Raji (cell line): ENCODE results near the gene KLHL10.

Source experiments
- POLR2A ChIP-seq: IDR thresholded peaks from 2 replicates; pipeline ENCODE4 v1.6.1; 2011; ENCODE audit warnings: low read depth, low read length, control low read depth; ENCODE audit not compliant: insufficient read depth

KLHL10 gene

DNA sequence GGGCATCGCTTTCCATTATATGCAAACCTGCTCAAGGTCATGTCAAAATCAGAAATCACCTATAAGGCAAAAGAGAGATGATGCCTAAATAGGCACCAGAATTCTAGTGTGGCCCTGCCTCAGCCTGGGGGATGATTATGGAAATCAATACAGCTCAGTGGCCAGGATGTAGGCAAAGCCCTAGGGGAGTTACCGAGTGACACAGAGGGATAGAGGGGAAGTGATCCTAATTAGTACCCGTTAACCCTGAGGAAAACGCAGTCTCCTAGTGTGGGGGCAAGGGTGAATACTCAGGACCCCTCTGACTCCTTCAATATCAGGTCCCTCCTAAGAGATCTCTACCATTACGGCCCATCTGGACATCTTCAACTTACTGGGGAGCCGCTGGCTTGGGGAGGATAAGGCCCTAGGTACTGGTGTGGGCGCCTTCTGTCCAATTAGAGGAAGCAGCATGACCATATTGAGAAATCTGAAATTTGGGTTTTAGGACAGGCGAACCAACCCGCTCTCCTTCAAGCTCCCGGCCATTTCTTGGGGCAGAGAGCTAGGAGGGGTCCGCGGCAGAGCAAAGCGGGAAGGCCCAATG is 2.3 kb upstream of the KLHL10 start:
- TF ChIP-seq POLR2A, result no peak

DNA sequence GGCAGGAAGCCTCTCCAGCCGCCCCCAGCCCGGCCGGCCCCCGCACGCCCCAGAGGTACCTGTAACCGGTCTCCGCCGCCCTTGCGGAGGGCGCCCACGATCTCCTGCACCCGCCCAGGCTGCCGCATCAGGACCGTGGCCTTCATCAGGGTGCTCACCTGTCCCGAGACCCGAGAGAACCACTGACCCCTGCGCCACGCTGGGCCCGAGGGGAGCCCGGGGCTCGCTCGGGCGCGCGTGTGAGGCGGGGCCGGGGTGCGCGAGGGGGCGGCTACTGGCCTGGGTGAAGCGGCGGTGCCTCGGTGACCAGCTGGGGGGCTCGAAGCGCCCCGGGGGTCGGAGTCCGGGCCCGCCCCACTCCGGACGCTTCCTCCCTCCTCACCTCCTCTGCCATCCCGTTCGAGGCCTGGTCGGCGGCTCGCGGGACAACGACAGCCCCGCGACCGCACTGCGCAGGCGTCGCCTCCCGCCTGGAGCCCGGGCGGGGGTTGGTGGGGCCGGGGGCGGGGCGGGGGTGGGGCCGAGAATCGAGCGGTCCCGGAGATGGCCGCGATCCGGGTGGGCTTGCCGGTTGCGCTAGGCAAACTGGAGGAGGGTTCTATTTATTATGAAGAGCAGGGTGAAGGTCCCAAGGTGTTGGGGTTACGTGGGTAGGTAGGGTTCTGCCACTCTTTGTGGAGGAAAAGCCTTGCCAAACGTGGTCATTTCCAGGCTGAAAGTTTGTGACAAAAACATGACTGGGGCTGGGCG is 1.6 kb upstream of the KLHL10 start, which contains the start of gene NT5C3B:
Gene NT5C3B, minus strand, starts transcription at position 433 of the 750 bp plus-strand sequence. Its CDS starts 39 bp downstream, at position 394.
- peak; percentile 56 for TF ChIP-seq POLR2A

DNA sequence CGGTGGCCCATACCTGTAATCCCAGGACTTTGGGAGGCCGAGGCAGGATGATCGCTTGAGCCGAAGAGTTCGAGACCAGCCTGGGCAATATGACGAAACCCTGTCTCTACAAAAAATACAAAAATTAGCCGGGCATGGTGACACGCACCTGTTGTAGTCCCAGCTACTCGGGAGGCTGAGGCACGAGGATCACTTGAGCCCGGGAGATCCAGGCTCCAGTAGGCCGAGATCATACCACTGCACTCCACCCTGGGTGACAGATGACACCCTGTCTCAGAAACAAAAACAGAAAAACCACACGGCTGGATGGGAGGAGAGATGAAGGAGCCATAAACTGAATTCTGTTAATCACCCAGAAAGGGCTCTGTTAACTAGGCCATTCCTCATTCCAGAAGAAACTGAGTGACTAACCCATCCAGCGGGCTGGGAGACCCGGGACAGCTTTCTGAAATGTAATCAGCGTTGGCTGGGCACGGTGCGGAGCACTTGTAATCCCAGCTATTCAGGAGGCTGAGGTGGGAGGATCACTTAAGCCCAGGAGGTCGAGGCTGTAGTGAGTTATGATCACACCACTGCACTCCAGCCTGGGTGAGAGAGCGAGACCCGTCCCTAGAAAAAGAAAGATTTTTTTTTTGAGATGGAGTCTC is 952 bp upstream of the KLHL10 start:
- no peak for TF ChIP-seq POLR2A

DNA sequence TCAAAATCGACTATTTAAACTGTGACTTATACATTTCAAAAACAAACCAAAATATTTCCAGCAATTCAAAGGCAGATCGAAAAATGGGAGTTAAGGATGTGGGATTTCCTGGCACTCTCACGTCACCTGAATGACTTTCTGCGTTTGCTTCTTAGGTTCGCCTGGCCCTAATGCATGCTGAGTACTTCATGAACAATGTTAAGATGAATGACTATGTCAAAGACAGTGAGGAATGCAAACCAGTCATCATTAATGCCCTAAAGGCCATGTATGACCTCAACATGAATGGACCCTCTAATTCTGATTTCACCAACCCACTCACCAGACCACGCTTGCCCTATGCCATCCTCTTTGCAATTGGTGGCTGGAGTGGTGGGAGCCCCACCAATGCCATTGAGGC is 7.3 kb downstream of the KLHL10 start:
- TF ChIP-seq POLR2A, result no peak

DNA sequence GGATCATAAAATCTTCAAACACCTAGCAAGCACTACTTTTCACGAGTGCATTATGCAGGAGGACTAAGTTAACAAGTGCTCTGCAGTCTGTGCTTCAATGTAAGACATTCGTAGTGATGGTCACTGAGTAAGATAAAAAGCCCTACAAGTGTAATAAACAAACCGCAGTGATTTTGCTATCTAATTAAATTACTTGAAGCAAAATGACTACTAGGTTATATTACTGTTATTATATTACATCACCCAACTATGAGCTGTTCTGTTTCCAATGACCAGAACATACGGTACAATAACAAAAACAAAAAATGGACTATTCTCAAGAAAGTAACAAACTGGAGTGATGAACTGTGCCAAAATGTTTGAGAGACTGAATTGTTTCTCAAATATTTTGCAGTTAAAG is 11.2 kb downstream of the KLHL10 start:
- TF ChIP-seq POLR2A, result no peak

DNA sequence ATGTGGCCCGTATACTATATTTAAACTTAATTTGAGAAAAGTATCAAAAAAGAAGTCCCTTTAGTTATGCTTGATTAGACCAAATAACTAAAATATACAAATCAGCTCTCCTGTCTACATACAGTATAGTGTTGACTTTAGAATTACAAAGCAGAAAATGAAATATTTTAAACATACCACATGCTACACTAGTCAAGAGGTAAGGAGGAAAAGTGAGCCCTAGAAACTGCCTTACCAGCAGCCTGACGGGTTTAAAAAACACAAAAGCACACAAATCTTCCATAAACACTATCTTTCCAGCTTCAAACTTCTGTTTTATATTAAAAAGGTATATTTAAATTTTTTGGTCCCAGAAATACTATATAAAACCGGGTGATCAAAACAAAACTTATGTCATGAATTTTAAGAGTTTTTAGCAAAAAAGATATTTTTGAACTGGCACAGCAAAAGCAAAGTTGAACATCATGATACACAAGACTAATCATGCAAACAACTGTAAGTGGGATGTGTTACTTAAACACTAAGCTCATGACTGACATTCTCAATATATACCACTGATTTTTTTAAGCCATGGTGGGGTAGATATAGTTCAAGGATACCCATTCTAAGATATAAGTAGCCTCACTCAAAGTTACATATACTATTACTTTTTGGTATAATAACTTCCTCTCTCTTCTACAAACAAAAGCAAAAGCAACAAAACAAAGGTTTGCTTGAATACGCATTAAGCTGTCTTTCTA is 11.8 kb downstream of the KLHL10 start:
- no peak for TF ChIP-seq POLR2A

DNA sequence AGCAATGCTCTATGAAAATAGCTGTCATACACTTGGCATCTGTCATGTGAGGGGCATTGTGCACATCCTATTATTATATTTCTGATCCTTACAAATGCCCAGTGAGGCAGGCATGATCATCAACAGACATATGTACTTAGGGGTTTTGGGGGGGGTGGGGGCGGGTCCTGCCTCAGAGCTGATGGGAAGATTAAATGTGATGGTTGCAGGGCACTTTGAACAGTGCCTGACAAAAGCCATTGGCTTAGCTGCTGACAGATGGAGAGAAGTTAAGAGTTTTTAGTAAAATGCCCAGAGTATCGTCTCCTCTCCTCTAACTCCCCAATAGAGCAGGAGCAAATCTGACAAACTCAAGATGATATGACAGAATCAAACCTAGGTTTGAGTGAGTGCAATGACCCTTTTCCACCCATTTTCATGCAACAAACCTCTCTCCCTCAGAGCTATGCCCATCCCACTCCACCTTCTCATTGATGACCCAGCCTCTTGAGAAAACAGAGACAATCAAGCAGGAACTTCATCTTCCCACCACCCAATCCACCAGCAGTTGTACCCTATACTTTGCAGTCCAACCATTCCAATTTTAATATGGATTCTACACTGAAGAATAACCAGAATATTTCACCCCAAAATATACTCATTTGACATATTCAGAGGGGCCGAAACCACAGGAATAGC is 22.8 kb downstream of the KLHL10 start:
- no peak for TF ChIP-seq POLR2A

DNA sequence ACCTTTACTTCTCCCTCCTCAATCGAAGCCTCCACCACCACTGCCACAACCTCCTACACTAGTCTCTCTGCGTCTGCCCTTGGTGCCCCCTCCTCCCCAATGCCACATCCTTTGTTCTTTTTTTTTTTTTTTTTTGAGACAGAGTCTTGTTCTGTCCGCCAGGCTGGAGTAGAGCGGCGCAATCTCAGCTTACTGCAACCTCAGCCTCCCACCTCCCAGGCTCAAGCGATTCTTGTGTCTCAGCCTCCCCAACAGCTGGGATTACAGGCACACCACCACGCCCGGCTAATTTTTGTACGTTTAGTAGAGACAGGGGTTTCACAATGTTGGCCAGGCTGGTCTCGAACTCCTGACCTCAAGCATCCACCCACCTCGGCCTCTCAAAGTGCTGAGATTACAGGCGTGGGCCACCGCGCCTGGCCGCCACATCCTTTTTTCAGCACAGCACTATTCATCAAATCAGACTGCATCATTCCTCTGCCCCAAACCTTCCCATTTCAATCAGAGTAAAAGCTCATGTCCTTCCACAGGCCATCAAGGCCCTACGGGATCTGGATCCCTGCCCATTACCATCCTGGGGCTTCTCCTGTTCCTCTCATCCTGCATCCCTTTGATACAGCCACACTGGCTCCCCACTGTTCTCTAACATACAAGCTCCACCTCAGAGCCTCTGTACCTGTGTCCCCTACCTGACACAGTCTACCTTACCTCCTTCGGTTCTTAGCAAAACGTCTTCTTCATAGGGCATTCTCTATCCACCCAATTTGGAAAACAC is 25.6 kb downstream of the KLHL10 start:
- TF ChIP-seq POLR2A, result no peak

DNA sequence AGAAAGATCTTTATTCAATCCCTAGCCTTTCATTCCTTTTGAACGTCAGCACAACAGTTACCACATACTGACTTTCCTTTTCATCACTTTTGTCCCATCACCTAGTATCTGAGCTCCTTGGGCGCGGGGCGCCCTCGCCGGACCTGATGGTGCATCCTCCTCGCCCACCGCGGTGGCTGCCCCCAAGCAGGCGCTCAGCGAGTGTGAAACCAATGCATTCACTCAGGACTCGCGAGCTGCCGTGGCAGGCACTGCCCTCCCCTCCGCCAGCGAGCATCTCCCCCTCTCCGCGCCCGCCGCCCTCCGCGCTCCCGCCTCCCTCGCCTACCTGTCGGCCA is 26.8 kb downstream of the KLHL10 start:
- TF ChIP-seq POLR2A, result no peak

DNA sequence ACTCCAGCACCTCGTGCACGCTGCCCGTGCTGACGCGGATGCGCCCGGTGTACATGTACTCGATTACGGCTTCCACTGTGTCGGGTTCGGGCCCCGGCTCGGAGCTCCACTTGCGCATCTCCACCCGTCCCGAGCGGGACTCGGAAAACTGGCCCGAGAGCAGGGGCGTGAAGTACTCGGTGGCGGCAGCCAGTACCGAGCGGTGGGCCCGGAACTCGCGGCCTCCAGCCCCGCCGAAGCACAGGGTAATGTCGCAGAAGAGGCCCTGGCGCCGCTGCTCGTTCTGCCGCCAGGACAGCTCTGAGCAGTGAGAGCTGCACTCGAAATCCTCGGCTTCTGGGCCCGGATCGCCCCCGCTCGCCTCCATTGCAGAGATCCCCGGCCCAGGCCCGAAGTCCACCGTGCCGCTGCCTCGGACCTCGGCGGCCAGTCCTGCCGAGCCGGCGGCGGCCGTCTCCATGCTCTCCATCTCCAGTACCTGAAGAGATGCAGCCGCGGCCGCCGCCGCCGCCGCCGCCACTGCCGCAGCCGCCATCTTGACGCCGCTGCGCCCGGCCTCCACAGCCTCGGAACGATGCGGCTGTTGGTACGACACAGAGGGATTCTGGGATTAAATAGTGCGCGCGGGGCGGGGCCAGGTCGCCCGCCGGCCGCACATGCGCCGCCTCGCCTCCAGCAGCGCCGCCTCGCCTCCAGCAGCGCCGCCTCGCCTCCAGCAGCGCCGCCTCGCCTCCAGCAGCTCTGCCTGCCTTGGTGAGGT is 27.4 kb downstream of the KLHL10 start, which contains the start of gene KLHL11:
Gene KLHL11, minus strand, starts transcription at position 588 of the 760 bp plus-strand sequence. Its CDS starts 53 bp downstream, at position 535.
- TF ChIP-seq POLR2A, result peak; percentile 84

DNA sequence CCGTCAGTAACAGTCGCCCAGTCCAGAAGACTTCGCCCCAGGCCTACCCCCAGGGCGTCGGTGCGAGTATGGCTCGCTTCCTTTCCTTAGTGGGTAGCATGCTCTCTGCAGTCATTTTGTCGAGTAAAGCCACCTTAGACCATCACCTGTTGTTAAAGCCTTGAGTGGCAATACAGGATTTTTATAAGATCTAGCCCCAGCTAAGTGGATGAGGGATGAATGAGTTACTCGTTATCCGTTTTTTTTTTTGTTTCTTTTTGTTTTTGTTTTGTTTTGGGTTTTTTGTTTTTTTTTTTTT is 27.9 kb downstream of the KLHL10 start:
- peak; percentile 52; the same call in 1 of the 2 replicates for TF ChIP-seq POLR2A

DNA sequence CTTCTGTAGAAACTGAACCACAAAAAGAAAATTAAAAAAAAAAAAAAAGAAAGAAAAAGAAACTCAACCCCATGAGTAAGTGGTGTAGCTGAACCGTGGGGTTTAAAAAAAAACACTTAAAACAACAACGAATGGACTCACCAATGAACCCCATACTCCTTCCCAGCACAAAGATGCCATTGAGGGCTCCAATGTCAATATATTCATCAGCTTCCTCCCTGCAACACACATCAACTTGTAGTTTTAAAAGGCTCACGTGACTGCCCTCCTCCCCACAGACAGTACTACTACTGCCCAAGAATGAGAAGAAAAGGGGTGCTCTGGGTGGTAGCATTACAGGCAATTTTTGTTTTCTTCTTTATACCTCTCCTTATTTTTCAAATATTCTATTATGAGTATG is 30.9 kb downstream of the KLHL10 start:
- TF ChIP-seq POLR2A, result no peak

DNA sequence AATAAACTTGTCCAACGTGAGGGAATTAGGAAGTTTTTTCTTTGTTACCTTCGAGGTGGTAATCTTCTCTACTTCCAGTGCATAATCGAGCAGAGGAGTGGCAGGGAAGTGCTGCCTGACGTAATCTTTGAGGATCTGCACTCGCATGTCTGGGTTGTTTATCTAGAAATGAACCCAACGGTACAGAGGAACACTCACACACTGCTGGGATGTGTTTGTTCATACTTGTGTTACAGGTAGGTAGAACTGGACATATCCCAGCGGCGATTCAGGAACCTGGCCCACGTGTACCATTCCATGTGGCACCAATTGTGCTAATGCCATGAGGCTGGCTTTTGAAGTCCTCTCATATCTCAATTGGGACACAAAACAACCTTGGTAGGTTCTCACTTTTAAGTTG is 31.8 kb downstream of the KLHL10 start:
- TF ChIP-seq POLR2A, result no peak

DNA sequence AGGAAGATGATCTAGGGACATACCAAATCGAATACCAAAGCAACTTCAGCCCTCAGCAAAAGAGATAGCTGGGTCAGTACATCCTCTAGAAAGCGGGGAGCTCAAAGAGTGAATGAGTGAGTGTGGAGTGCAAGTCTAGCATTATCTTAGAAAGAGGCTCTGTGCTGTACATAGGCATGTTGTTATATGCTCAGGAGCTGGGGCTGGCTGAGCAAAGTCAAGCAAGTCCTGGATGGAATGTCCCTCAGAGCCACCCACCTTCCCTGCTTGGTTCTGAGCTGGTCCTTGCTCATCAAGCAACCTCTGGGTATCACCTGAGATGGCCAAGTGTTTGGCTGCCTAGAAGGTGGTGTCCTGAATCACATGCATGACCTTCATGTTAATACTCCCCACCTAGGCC is 32.5 kb downstream of the KLHL10 start:
- TF ChIP-seq POLR2A, result no peak
